ENCODE results near the gene AK9.

DNA sequence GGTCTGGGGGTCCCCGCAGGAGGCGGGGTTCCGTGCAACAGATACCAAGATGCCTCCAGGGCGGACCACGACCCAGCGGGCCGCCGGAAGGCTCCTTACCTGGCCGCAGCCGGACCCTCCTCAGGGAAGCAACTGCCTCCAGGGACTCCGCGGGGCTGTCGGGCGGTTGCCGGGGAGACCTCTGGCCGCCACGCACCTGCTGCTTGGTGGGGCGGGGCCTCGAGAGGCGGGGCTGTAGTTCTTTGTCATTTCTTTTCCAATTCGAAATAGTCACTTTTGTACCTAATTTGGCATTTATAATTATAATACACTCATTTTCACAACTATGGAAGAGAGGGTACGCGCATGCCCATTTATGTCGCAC is 647 bp downstream of the AK9 start:
- no peak for TF ChIP-seq POLR2A (IDR thresholded peaks at IDR 0.05)
- TF ChIP-seq, protein P1, sequence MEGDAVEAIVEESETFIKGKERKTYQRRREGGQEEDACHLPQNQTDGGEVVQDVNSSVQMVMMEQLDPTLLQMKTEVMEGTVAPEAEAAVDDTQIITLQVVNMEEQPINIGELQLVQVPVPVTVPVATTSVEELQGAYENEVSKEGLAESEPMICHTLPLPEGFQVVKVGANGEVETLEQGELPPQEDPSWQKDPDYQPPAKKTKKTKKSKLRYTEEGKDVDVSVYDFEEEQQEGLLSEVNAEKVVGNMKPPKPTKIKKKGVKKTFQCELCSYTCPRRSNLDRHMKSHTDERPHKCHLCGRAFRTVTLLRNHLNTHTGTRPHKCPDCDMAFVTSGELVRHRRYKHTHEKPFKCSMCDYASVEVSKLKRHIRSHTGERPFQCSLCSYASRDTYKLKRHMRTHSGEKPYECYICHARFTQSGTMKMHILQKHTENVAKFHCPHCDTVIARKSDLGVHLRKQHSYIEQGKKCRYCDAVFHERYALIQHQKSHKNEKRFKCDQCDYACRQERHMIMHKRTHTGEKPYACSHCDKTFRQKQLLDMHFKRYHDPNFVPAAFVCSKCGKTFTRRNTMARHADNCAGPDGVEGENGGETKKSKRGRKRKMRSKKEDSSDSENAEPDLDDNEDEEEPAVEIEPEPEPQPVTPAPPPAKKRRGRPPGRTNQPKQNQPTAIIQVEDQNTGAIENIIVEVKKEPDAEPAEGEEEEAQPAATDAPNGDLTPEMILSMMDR (IDR thresholded peaks at IDR 0.05) = no peak

All from lower leg skin (tissue), 3 donors.